K562 (cell line): ENCODE data around the gene HSPA4L. TPM values are rescaled to one million over a fixed set of nuclear protein-coding genes. Genes with fewer than 3 reads are reported as not detected.

Source experiments
- FOXA1 ChIP-seq: fragments of 450-650 bp; IDR thresholded peaks from 2 replicates; pipeline ENCODE4 v1.6.1; 2016; ENCODE audit warnings: mild to moderate bottlenecking, borderline replicate concordance
- HNRNPH1 ChIP-seq: fragments of 200-400 bp; formaldehyde crosslinking; optimal IDR thresholded peaks from 2 replicates; pipeline ENCODE3; 2017; ENCODE audit warnings: low read depth, mild to moderate bottlenecking, low read length, moderate library complexity
- NONO ChIP-seq, 2 experiments: fragments of 200-400 bp in 1 of 2; fragments of 450-650 bp in 1 of 2; formaldehyde crosslinking in 1 of 2; IDR thresholded peaks; 2 replicates each; pipeline ENCODE4 v1.6.1; 2017; ENCODE audit warnings: low read depth in 2 of 2, mild to moderate bottlenecking in 2 of 2, moderate library complexity in 2 of 2, low read length in 1 of 2
- ZFP1 ChIP-seq: fragments of 450-650 bp; formaldehyde crosslinking; IDR thresholded peaks from 2 replicates; pipeline ENCODE4 v1.4.0; 2020; ENCODE audit warnings: mild to moderate bottlenecking, mixed read lengths
- polyA plus RNA-seq, 8 experiments: library from polyadenylated mRNA; depleted of rRNA in 4 of 8; stranded (reverse) in 5 of 8; unstranded in 3 of 8; fragments of >200 nt; fragmentation: Nextera tagmentation in 2 of 8; fragmentation: Illumina TruSeq in 1 of 8; extraction: Ambion mirVana in 2 of 8; extraction: Trizol in 1 of 8; gene quantifications; 2 replicates each; pipeline versions ENCODE4 v1.2.1 to v1.2.3, GENCODE V29; 2011 to 2014; ENCODE audit warnings: inconsistent platforms in 1 of 8, missing spikeins in 1 of 8
- total RNA-seq, 7 experiments: library from RNA; depleted of rRNA in 6 of 7; stranded (reverse); fragments of >200 nt in 6 of 7; fragmentation: Illumina TruSeq in 2 of 7; extraction: Trizol in 2 of 7; gene quantifications; 2 replicates each; pipeline versions ENCODE4 v1.2.1 to v1.2.3, GENCODE V29; 2011 to 2021; ENCODE audit warnings: low replicate concordance in 1 of 7
- TF ChIP-seq, protein P1 (sequence below): IDR thresholded peaks from 3 replicates; pipeline ENCODE4 v1.6.1; 2011; ENCODE audit warnings: borderline replicate concordance, mild to moderate bottlenecking, moderate library complexity; ENCODE audit not compliant: insufficient read length; ENCODE audit errors: extremely low read depth
- TF ChIP-seq, protein P2 (sequence below): IDR thresholded peaks from 3 replicates; pipeline ENCODE4 v1.6.1; 2011; ENCODE audit warnings: borderline replicate concordance, mild to moderate bottlenecking; ENCODE audit not compliant: insufficient read length, insufficient read depth
- TF ChIP-seq, protein P3 (sequence below): fragments of 250-450 bp; sonication (Bioruptor Pico); IDR thresholded peaks from 2 replicates; pipeline ENCODE4 v1.8.0; 2021; ENCODE audit warnings: borderline replicate concordance, mild to moderate bottlenecking, moderate library complexity; ENCODE audit not compliant: poor library complexity, severe bottlenecking
- TF ChIP-seq, protein P4 (sequence below): fragments of 250-450 bp; sonication (Bioruptor Pico); IDR thresholded peaks from 2 replicates; pipeline ENCODE4 v1.8.0; 2021; ENCODE audit warnings: moderate library complexity, mild to moderate bottlenecking, inconsistent platforms

HSPA4L gene
- total and polyA plus RNA-seq, 9 of the 15 experiments (the other 6 are each of a cell fraction or from before 2014, with no cell fraction given) = 12.3 to 37.0 (median 21.7) TPM

DNA sequence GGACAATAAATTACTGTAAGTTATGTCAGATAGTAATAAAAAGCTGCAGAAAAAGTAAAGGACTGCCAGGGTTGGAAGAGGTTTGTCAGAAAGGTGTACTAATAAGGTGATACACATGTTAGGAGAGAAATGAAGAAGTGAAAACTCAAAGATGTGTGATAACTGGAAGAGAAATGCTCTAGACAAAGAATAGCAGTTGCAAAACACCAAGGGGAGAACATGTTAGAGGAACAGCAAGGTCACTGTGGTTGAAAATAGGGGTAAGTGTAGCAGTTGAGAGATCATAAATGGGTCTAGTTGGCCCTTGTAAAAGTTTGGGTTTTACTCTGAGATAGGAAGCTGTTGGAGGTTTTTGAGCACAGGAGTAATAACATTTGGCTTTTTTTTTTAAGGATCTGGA is 46.9 kb downstream of the HSPA4L start (continued):
- TF ChIP-seq, protein P1, sequence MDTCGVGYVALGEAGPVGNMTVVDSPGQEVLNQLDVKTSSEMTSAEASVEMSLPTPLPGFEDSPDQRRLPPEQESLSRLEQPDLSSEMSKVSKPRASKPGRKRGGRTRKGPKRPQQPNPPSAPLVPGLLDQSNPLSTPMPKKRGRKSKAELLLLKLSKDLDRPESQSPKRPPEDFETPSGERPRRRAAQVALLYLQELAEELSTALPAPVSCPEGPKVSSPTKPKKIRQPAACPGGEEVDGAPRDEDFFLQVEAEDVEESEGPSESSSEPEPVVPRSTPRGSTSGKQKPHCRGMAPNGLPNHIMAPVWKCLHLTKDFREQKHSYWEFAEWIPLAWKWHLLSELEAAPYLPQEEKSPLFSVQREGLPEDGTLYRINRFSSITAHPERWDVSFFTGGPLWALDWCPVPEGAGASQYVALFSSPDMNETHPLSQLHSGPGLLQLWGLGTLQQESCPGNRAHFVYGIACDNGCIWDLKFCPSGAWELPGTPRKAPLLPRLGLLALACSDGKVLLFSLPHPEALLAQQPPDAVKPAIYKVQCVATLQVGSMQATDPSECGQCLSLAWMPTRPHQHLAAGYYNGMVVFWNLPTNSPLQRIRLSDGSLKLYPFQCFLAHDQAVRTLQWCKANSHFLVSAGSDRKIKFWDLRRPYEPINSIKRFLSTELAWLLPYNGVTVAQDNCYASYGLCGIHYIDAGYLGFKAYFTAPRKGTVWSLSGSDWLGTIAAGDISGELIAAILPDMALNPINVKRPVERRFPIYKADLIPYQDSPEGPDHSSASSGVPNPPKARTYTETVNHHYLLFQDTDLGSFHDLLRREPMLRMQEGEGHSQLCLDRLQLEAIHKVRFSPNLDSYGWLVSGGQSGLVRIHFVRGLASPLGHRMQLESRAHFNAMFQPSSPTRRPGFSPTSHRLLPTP = no peak
- TF ChIP-seq NONO (IDR thresholded peaks at IDR 0.05; ENCODE audit: low read depth in 2 of 2, low read length in 1 of 2) = no peak
- TF ChIP-seq, protein P2, sequence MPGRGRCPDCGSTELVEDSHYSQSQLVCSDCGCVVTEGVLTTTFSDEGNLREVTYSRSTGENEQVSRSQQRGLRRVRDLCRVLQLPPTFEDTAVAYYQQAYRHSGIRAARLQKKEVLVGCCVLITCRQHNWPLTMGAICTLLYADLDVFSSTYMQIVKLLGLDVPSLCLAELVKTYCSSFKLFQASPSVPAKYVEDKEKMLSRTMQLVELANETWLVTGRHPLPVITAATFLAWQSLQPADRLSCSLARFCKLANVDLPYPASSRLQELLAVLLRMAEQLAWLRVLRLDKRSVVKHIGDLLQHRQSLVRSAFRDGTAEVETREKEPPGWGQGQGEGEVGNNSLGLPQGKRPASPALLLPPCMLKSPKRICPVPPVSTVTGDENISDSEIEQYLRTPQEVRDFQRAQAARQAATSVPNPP = no peak
- no peak for TF ChIP-seq FOXA1
- no peak for TF ChIP-seq HNRNPH1
- TF ChIP-seq, protein P3, sequence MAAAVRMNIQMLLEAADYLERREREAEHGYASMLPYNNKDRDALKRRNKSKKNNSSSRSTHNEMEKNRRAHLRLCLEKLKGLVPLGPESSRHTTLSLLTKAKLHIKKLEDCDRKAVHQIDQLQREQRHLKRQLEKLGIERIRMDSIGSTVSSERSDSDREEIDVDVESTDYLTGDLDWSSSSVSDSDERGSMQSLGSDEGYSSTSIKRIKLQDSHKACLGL (CRISPR knock-in tag) = no peak
- TF ChIP-seq, protein P4, sequence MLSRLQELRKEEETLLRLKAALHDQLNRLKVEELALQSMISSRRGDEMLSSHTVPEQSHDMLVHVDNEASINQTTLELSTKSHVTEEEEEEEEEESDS = no peak
- TF ChIP-seq ZFP1 (CRISPR knock-in tag) = no peak
